ENCODE measurements around the gene PLG.
"Not testable (repeated sequence)": the region's sequence is repeated elsewhere in the genome, so short reads cannot be mapped to it uniquely, and the experiment has no call there.

The PLG gene

GRCh38 chr6:160780656-160781055, 78.6 kb downstream of the PLG start:
- not testable (repeated sequence) for DNase-seq

GRCh38 chr6:160781298-160781697, 79.3 kb downstream of the PLG start:
- DNase-seq = no peak

- no peak for DNase-seq
These were observed 80.2 kb downstream of the PLG start for GRCh38 chr6:160782228-160782627.

- no peak for DNase-seq
These were observed 81.7 kb downstream of the PLG start for GRCh38 chr6:160783741-160784140.

- DNase-seq = not testable (repeated sequence)
These were observed 86.1 kb downstream of the PLG start for GRCh38 chr6:160788126-160788525.

- DNase-seq = no peak
These were observed 86.8 kb downstream of the PLG start for GRCh38 chr6:160788806-160789205.

- DNase-seq = no peak
These were observed 87.4 kb downstream of the PLG start for GRCh38 chr6:160789263-160790027.

- no peak for DNase-seq
These were observed 88.2 kb downstream of the PLG start for GRCh38 chr6:160790028-160790792.

- no peak for DNase-seq
These were observed 89.4 kb downstream of the PLG start for GRCh38 chr6:160791459-160791858.

GRCh38 chr6:160791981-160792418, 90.0 kb downstream of the PLG start:
- no peak for DNase-seq

GRCh38 chr6:160792708-160793107, 90.7 kb downstream of the PLG start:
- no peak for DNase-seq

GRCh38 chr6:160793652-160794051, 91.6 kb downstream of the PLG start:
- DNase-seq = no peak

GRCh38 chr6:160795721-160796120, 93.7 kb downstream of the PLG start:
- DNase-seq = no peak

GRCh38 chr6:160798625-160799024, 96.6 kb downstream of the PLG start:
- DNase-seq = no peak

- no peak for DNase-seq
These were observed 97.9 kb downstream of the PLG start for GRCh38 chr6:160799801-160800506.

- DNase-seq = no peak
These were observed 99.4 kb downstream of the PLG start for GRCh38 chr6:160801418-160801817.

GRCh38 chr6:160802049-160802448, 100.0 kb downstream of the PLG start:
- DNase-seq = not testable (repeated sequence)

All from stimulated activated naive CD4-positive, alpha-beta T cell (primary cell).